Ishikawa (cell line): ENCODE data around the gene TNS3.

Source experiments
- CEBPB ChIP-seq: IDR thresholded peaks from 2 replicates; pipeline ENCODE4 v1.6.1; 2012
- CREB1 ChIP-seq: IDR thresholded peaks from 2 replicates; pipeline ENCODE4 v1.6.1; 2012; ENCODE audit warnings: low read depth
- EGR1 ChIP-seq: IDR thresholded peaks from 2 replicates; pipeline ENCODE4 v1.6.1; 2012
- EP300 ChIP-seq: IDR thresholded peaks from 2 replicates; pipeline ENCODE4 v1.6.1; 2012; ENCODE audit warnings: borderline replicate concordance
- FOXM1 ChIP-seq: IDR thresholded peaks from 2 replicates; pipeline ENCODE4 v1.6.1; 2012; ENCODE audit warnings: low read depth, borderline replicate concordance
- NFIC ChIP-seq: IDR thresholded peaks from 2 replicates; pipeline ENCODE4 v1.6.1; 2012
- RAD21 ChIP-seq: IDR thresholded peaks from 2 replicates; pipeline ENCODE4 v1.6.1; 2012; ENCODE audit warnings: low read depth
- TAF1 ChIP-seq: IDR thresholded peaks from 2 replicates; pipeline ENCODE4 v1.6.1; 2012; ENCODE audit warnings: low read depth, mild to moderate bottlenecking
- TCF12 ChIP-seq: IDR thresholded peaks from 2 replicates; pipeline ENCODE4 v1.6.1; 2012; ENCODE audit warnings: low read depth
- TEAD4 ChIP-seq: IDR thresholded peaks from 2 replicates; pipeline ENCODE4 v1.6.1; 2012
- YY1 ChIP-seq: IDR thresholded peaks from 2 replicates; pipeline ENCODE4 v1.6.1; 2012; ENCODE audit warnings: low read depth
- ZBTB7A ChIP-seq: IDR thresholded peaks from 2 replicates; pipeline ENCODE4 v1.6.1; 2012; ENCODE audit warnings: low read depth
- TF ChIP-seq, protein P1 (sequence below): IDR thresholded peaks from 2 replicates; pipeline ENCODE4 v1.6.1; 2012; ENCODE audit warnings: low read depth, mild to moderate bottlenecking
- TF ChIP-seq, protein P2 (sequence below): IDR thresholded peaks from 2 replicates; pipeline ENCODE4 v1.6.1; 2012
- TF ChIP-seq, protein P3 (sequence below): IDR thresholded peaks from 2 replicates; pipeline ENCODE4 v1.6.1; 2012

TNS3 gene

DNA sequence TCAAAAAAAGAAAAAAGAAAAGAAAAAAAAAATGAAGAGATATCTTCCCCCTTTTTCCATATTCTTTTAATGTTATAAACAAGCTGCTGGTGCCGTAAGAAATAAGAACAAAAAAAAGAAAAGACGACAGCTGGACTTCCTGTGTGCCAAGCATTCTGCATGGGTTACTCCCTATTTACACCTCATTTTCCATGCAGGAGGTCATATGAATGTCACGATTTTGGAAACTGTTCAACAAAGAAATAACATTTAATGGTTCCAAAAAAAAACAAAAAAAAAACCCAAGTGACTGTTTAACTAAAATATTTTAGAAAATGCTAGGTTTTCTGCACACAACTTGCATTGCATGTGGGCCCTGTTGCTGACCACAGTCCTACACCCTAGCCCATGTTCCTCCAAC lies 159.3 kb downstream of the TNS3 start:
- no peak for TF ChIP-seq TAF1
- TF ChIP-seq TEAD4, result no peak
- TF ChIP-seq, protein P1, sequence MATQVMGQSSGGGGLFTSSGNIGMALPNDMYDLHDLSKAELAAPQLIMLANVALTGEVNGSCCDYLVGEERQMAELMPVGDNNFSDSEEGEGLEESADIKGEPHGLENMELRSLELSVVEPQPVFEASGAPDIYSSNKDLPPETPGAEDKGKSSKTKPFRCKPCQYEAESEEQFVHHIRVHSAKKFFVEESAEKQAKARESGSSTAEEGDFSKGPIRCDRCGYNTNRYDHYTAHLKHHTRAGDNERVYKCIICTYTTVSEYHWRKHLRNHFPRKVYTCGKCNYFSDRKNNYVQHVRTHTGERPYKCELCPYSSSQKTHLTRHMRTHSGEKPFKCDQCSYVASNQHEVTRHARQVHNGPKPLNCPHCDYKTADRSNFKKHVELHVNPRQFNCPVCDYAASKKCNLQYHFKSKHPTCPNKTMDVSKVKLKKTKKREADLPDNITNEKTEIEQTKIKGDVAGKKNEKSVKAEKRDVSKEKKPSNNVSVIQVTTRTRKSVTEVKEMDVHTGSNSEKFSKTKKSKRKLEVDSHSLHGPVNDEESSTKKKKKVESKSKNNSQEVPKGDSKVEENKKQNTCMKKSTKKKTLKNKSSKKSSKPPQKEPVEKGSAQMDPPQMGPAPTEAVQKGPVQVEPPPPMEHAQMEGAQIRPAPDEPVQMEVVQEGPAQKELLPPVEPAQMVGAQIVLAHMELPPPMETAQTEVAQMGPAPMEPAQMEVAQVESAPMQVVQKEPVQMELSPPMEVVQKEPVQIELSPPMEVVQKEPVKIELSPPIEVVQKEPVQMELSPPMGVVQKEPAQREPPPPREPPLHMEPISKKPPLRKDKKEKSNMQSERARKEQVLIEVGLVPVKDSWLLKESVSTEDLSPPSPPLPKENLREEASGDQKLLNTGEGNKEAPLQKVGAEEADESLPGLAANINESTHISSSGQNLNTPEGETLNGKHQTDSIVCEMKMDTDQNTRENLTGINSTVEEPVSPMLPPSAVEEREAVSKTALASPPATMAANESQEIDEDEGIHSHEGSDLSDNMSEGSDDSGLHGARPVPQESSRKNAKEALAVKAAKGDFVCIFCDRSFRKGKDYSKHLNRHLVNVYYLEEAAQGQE, result no peak
- no peak for TF ChIP-seq YY1
- TF ChIP-seq CEBPB, result no peak
- TF ChIP-seq NFIC, result no peak
- TF ChIP-seq ZBTB7A, result no peak
- TF ChIP-seq, protein P2, sequence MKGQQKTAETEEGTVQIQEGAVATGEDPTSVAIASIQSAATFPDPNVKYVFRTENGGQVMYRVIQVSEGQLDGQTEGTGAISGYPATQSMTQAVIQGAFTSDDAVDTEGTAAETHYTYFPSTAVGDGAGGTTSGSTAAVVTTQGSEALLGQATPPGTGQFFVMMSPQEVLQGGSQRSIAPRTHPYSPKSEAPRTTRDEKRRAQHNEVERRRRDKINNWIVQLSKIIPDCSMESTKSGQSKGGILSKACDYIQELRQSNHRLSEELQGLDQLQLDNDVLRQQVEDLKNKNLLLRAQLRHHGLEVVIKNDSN, result no peak
- no peak for TF ChIP-seq CREB1
- TF ChIP-seq, protein P3, sequence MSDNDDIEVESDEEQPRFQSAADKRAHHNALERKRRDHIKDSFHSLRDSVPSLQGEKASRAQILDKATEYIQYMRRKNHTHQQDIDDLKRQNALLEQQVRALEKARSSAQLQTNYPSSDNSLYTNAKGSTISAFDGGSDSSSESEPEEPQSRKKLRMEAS, result no peak

DNA sequence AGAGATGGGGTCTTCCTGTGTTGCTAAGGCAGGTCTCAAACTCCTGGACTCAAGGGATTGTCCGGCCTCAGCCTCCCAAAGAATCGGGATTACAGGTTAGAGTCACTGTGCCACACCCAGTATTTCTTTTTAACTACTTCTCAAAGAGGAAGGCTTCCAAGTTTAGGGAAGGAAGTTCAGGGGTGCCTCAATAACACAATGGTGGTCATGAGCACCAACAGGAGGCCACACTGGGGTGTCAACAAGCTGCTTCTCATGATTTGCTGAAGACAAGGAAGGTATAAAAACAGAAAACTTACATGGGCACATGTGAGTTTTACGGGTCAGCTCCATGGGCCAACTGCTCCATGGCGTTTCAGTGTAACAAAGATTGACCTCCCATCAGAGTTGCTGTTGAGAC lies 160.5 kb downstream of the TNS3 start:
- TF ChIP-seq TAF1 (no peak), FOXM1 (no peak), YY1 (no peak), TEAD4 (no peak), NFIC (no peak), CREB1 (no peak), ZBTB7A (no peak), CEBPB (no peak), TCF12 (no peak), RAD21 (no peak), EP300 (no peak), EGR1 (no peak)
- TF ChIP-seq, protein P3, result no peak
- TF ChIP-seq, protein P1, result no peak
- TF ChIP-seq, protein P2, result no peak

DNA sequence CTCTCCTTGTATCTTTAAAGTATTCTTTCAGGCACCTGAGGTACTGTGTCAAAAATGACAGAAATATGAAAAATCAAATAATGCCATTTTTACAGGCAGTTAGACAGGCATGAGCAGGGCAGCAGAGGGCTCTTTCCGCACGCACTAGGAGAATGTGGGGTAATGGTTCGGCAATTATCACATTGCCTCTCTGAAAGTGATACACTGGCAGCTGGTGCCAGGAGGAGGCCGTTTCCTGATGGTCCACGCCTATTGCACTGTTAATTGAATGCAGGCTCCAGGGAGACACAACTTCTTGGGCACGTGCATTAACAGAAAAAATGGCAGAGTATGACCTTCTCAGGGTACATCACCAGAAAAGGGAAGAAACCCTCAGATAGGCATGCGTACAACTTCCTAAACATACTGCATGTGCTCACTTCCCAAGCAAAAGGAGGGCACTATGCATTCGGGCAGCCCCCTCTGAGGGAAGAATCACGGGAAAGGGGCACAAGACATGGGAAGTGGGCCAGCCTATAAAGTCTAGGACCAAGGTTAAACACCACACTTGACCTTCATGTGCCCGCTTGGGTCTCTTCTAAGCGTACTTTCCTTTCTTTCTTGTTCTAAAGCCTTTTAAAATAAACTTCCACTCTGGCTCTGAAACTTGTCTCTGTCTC lies 161.7 kb downstream of the TNS3 start:
- no peak for TF ChIP-seq FOXM1
- TF ChIP-seq TCF12, result no peak
- no peak for TF ChIP-seq RAD21

DNA sequence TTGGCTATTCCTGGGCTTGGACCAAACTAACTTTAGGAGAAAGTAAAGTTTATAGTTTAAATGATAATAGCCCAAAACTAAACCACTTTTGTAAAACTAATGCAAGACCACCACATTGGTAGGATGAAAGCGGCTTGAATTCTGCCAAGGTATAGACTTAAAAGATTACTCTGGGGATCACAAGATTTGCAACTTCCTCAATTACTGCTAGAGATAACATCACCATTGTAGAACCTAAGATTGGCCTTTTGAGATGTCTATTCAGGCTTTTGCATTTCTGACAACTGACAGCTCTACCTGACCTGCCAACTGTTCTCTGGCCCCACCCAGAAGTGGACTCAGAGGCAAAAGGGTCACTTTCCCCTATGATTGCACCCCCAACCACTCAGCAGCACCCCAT lies 162.4 kb downstream of the TNS3 start:
- TF ChIP-seq EGR1, result no peak
- no peak for TF ChIP-seq ZBTB7A
- no peak for TF ChIP-seq FOXM1

DNA sequence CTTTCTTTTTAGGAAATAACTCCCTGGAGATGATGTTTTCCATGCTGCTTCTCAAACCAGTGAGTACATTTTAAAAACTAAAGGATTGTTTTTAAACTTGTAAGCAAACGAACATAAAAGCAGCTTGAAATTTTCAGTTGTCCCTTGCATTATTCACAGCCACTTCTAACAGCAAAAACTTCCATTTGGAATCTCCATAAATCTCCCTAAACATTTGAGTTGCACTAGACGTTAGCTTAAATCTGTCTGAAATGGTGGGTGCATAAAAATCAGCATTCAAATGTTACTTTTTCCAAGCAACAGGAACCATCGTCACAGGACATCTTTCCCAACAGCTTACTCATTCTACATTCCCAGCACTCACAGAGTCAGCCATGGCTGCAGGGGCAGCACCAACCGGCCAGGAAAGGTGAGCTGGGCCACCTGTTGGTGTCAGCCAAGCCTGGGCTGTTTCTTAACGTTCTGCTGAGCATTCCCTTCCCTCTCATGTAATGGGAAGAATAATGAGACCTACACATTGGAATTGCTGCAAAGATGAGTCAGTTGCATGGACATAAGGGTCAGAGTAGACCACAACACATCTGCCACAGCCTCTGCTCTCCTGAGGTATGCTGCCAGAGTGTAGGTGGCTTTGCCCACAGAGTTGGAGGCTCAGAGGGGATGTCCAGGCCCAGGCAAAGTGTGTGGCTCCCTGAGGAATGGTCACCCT lies 163.2 kb downstream of the TNS3 start:
- TF ChIP-seq YY1, result no peak
- TF ChIP-seq EP300, result no peak
- TF ChIP-seq NFIC, result no peak
- no peak for TF ChIP-seq CREB1
- TF ChIP-seq RAD21, result no peak
- TF ChIP-seq, protein P2, result no peak
- TF ChIP-seq, protein P1, result no peak
- no peak for TF ChIP-seq TCF12
- TF ChIP-seq EGR1, result no peak
- TF ChIP-seq, protein P3, result no peak
- TF ChIP-seq FOXM1, result no peak
- TF ChIP-seq ZBTB7A, result no peak
- no peak for TF ChIP-seq TEAD4
- no peak for TF ChIP-seq CEBPB
- no peak for TF ChIP-seq TAF1
